Astrocyte (in vitro differentiated cells and primary cell): ENCODE results near the gene ST14. TPM values are rescaled to one million over a fixed set of nuclear protein-coding genes. Genes with fewer than 3 reads are reported as not detected.

Experiments
- DNase-seq: peaks from one replicate; pipeline ENCODE4 v3.0.0-alpha.2; 2010; ENCODE audit warnings: low read depth
- FAIRE-seq: peaks from 2 replicates; lab custom pipeline; 2011; peaks lifted over from hg19 to GRCh38; lab: Jason Lieb, UNC
- H2AFZ ChIP-seq: 2 replicates; pipeline ENCODE4 v1.6.0; 2012; ENCODE audit warnings: low read depth, low read length, inconsistent platforms
- H3K27ac ChIP-seq: 2 replicates; pipeline ENCODE4 v1.5.1; 2011; ENCODE audit warnings: low read depth, low read length, inconsistent platforms
- H3K27me3 ChIP-seq: 2 replicates; pipeline ENCODE4 v1.6.0; 2011; ENCODE audit warnings: low read length, inconsistent platforms; ENCODE audit not compliant: insufficient read depth
- H3K36me3 ChIP-seq: 2 replicates; pipeline ENCODE4 v1.5.1; 2011; ENCODE audit warnings: low read length, inconsistent platforms; ENCODE audit not compliant: insufficient read depth
- H3K4me1 ChIP-seq: 2 replicates; pipeline ENCODE4 v1.5.1; 2011; ENCODE audit warnings: low read length, inconsistent platforms; ENCODE audit not compliant: insufficient read depth
- H3K4me2 ChIP-seq: 2 replicates; pipeline ENCODE4 v1.6.0; 2012; ENCODE audit warnings: low read length, inconsistent platforms
- H3K4me3 ChIP-seq: 2 replicates; pipeline ENCODE4 v1.5.1; 2011; ENCODE audit warnings: low read depth, mild to moderate bottlenecking, low read length, inconsistent platforms; ENCODE audit not compliant: insufficient read depth
- H3K79me2 ChIP-seq: 2 replicates; pipeline ENCODE4 v1.6.0; 2012; ENCODE audit warnings: mild to moderate bottlenecking, low read length, inconsistent platforms; ENCODE audit not compliant: insufficient read depth
- H3K9ac ChIP-seq: 2 replicates; pipeline ENCODE4 v1.6.0; 2012; ENCODE audit warnings: mild to moderate bottlenecking, low read length, inconsistent platforms
- H3K9me3 ChIP-seq: 2 replicates; pipeline ENCODE4 v1.5.1; 2012; ENCODE audit warnings: low read depth, mild to moderate bottlenecking, low read length, inconsistent platforms; ENCODE audit not compliant: insufficient read depth
- H4K20me1 ChIP-seq: 2 replicates; pipeline ENCODE4 v1.6.0; 2012; ENCODE audit warnings: low read length, inconsistent platforms; ENCODE audit not compliant: insufficient read depth
- H3K27ac Mint-ChIP-seq: one replicate; pipeline ENCODE4 v1.8.0; 2021; ENCODE audit warnings: mild to moderate bottlenecking, mixed read lengths; ENCODE audit not compliant: unreplicated experiment
- H3K27me3 Mint-ChIP-seq: one replicate; pipeline ENCODE4 v1.8.0; 2021; ENCODE audit warnings: low read depth, mixed read lengths; ENCODE audit not compliant: unreplicated experiment
- H3K36me3 Mint-ChIP-seq: one replicate; pipeline ENCODE4 v1.8.0; 2021; ENCODE audit warnings: low read depth, mixed read lengths; ENCODE audit not compliant: unreplicated experiment
- H3K4me1 Mint-ChIP-seq: one replicate; pipeline ENCODE4 v1.8.0; 2021; ENCODE audit warnings: low read depth, mixed read lengths; ENCODE audit not compliant: unreplicated experiment
- H3K4me3 Mint-ChIP-seq: one replicate; pipeline ENCODE4 v1.8.0; 2021; ENCODE audit warnings: mild to moderate bottlenecking, moderate library complexity, mixed read lengths; ENCODE audit not compliant: unreplicated experiment
- H3K9me3 Mint-ChIP-seq: one replicate; pipeline ENCODE4 v1.8.0; 2021; ENCODE audit warnings: mild to moderate bottlenecking, mixed read lengths; ENCODE audit not compliant: unreplicated experiment
- EZH2 ChIP-seq: IDR thresholded peaks from 2 replicates; pipeline ENCODE4 v1.6.1; 2012; ENCODE audit warnings: mild to moderate bottlenecking, low read length, inconsistent platforms; ENCODE audit not compliant: insufficient read depth
- total RNA-seq: library from RNA; stranded (reverse); gene quantifications from 2 replicates; pipeline ENCODE4 v1.2.1, GENCODE V29; 2021
- TF ChIP-seq, protein P1 (sequence below): IDR thresholded peaks from 2 replicates; pipeline ENCODE4 v1.5.1; 2011; ENCODE audit warnings: low read depth, mild to moderate bottlenecking, inconsistent platforms, low read length, moderate library complexity; ENCODE audit not compliant: insufficient read depth

The ST14 gene
- total RNA-seq, 1 donor from 2014 or later = 4.2 TPM

DNA sequence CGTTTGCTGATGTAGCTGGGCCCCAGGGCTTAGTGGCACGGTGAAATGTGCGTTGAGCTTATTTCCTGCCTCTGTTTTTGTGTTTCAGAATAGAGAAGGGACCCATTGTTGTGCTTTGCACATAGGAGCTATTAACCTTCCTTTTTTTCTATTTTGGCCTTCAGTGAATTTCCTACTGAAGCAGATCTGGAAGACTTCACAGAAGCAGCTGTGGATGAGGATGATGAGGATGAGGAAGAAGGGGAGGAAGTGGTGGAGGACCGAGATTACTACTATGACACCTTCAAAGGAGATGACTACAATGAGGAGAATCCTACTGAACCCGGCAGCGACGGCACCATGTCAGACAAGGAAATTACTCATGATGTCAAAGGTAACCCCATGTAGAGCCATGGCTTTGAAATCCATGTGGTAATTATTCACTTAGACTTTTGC is 37.4 kb upstream of the ST14 start:
- Mint-ChIP-seq H3K27ac (peak overlapping the region; percentile 67), H3K27me3 (no peaks in the 10 kb centered on the region), H3K36me3 (peaks cover 29% of the 10 kb centered on the region), H3K9me3 (peaks cover 2% of the 10 kb centered on the region), H3K4me1 (peaks cover 39% of the 10 kb centered on the region), H3K4me3 (no peak overlapping the region)
- Histone ChIP-seq H3K9me3 (no peaks in the 10 kb centered on the region), H3K27me3 (peaks cover 5% of the 10 kb centered on the region), H2AFZ (no peak overlapping the region), H3K4me1 (peaks cover 32% of the 10 kb centered on the region), H3K36me3 (peaks cover 3% of the 10 kb centered on the region), H3K27ac (no peak overlapping the region), H3K79me2 (peaks cover 8% of the 10 kb centered on the region), H3K4me2 (peak overlapping the region; percentile 28), H4K20me1 (peaks cover 58% of the 10 kb centered on the region), H3K9ac (no peak overlapping the region), H3K4me3 (no peak overlapping the region)
- FAIRE-seq = no peak
- TF ChIP-seq, protein P1, sequence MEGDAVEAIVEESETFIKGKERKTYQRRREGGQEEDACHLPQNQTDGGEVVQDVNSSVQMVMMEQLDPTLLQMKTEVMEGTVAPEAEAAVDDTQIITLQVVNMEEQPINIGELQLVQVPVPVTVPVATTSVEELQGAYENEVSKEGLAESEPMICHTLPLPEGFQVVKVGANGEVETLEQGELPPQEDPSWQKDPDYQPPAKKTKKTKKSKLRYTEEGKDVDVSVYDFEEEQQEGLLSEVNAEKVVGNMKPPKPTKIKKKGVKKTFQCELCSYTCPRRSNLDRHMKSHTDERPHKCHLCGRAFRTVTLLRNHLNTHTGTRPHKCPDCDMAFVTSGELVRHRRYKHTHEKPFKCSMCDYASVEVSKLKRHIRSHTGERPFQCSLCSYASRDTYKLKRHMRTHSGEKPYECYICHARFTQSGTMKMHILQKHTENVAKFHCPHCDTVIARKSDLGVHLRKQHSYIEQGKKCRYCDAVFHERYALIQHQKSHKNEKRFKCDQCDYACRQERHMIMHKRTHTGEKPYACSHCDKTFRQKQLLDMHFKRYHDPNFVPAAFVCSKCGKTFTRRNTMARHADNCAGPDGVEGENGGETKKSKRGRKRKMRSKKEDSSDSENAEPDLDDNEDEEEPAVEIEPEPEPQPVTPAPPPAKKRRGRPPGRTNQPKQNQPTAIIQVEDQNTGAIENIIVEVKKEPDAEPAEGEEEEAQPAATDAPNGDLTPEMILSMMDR = no peak
- TF ChIP-seq EZH2 = no peak
- no peak for DNase-seq

DNA sequence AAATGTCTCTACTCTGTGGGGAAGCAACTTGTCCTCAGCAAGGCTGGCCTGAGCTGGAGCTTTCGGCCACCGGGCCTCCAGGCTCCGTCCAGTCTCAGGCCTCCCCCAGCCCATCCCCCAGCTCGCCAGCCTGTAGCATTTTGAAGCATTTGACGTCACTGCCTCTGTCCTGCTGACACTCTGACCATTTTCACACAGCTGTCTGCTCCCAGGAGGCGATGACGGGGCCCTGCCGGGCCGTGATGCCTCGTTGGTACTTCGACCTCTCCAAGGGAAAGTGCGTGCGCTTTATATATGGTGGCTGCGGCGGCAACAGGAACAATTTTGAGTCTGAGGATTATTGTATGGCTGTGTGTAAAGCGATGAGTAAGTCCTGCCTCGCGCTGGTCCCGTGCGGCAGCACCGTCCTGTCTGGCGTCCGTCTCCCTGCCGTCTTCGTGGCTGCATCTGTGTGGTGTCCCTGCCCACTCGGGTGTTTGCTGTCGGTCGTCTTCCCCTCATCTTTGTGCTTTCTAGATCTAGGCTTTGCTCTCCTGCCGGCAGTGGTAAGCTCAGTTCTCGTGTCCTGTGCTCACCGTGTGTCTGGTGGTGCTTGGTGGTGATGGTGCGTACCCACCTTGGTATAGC is 36.1 kb upstream of the ST14 start:
- Mint-ChIP-seq H3K4me3 (no peak overlapping the region), H3K4me1 (peaks cover 39% of the 10 kb centered on the region), H3K27ac (peak overlapping the region; percentile 41), H3K27me3 (no peaks in the 10 kb centered on the region), H3K9me3 (peaks cover 2% of the 10 kb centered on the region), H3K36me3 (peaks cover 29% of the 10 kb centered on the region)
- Histone ChIP-seq H3K9me3 (no peaks in the 10 kb centered on the region), H4K20me1 (peaks cover 52% of the 10 kb centered on the region), H3K27me3 (peaks cover 1% of the 10 kb centered on the region), H3K36me3 (peaks cover 14% of the 10 kb centered on the region), H3K4me1 (peaks cover 32% of the 10 kb centered on the region), H3K79me2 (peaks cover 6% of the 10 kb centered on the region), H3K9ac (no peak overlapping the region), H3K4me3 (no peak overlapping the region), H2AFZ (no peak overlapping the region), H3K27ac (no peak overlapping the region), H3K4me2 (peak overlapping the region; percentile 31)
- TF ChIP-seq EZH2 = no peak
- TF ChIP-seq, protein P1 = no peak
- FAIRE-seq (no peak), DNase-seq (no peak)

DNA sequence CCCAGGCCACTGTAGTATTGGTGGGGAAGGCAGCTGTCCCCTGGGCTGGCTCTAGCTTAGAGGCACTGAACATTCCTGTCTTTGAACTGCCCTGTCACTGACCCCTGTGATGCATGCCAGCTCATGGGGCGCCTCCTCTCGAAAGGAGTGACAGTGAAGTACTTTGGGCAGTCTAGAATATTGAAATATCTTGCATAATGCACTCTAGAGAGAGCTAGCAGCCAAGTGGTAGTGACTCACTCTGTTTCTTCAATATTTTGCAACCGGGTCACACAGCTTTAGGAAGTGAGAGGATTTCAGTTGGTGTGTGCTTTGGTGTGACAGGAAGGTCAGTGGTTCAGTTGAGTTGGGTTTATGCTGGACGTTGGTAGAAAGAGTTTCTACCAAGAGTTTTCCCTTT is 35.5 kb upstream of the ST14 start:
- Histone ChIP-seq H3K4me1 (peaks cover 32% of the 10 kb centered on the region), H3K27ac (no peak overlapping the region), H3K79me2 (peaks cover 3% of the 10 kb centered on the region), H3K4me3 (no peak overlapping the region), H3K36me3 (peaks cover 14% of the 10 kb centered on the region), H3K9ac (no peak overlapping the region), H4K20me1 (peaks cover 46% of the 10 kb centered on the region), H3K9me3 (no peaks in the 10 kb centered on the region), H3K4me2 (peak overlapping the region; percentile 31), H3K27me3 (no peaks in the 10 kb centered on the region), H2AFZ (no peak overlapping the region)
- peak; percentile 80 for DNase-seq
- TF ChIP-seq, protein P1 = no peak
- TF ChIP-seq EZH2 = no peak
- FAIRE-seq = peak; percentile 89
- H3K9me3 Mint-ChIP-seq = peaks cover 2% of the 10 kb centered on the region
- peaks cover 39% of the 10 kb centered on the region for H3K4me1 Mint-ChIP-seq
- H3K36me3 Mint-ChIP-seq = peaks cover 28% of the 10 kb centered on the region
- no peak overlapping the region for H3K4me3 Mint-ChIP-seq
- no peaks in the 10 kb centered on the region for H3K27me3 Mint-ChIP-seq
- H3K27ac Mint-ChIP-seq = peak overlapping the region; percentile 41
